ENCODE data around the gene GLOD4. TPM values are rescaled to one million over a fixed set of nuclear protein-coding genes. Genes with fewer than 3 reads are reported as not detected.

The GLOD4 gene
- total and polyA plus RNA-seq, 10 of the 15 experiments (the other 5 are each of a cell fraction or from before 2014, with no cell fraction given) = 40.8 to 107 (median 81.2) TPM

GRCh38 chr17:732067-732901 is 49.8 kb downstream of the GLOD4 start, which contains the start of gene TLCD3A (continued):
- TF ChIP-seq IKZF1 (conservative IDR thresholded peaks at IDR 0.05) (peak; percentile 55), EGR1 (IDR thresholded peaks at IDR 0.05; ENCODE audit: borderline replicate concordance in 1 of 2, low read depth in 2 of 2, low read length in 2 of 2) (peak in 1 of 2 experiments; percentile 82; a peak in 2 of 3 replicates), MLLT1 (IDR thresholded peaks at IDR 0.05) (no peak), JUND (IDR thresholded peaks at IDR 0.05; ENCODE audit: low read depth, low read length) (no peak), RUNX3 (IDR thresholded peaks at IDR 0.05; ENCODE audit: low read length) (no peak), DPF2 (IDR thresholded peaks at IDR 0.05) (peak; percentile 25; the same call in 1 of the 2 replicates), CUX1 (IDR thresholded peaks at IDR 0.05; ENCODE audit: insufficient replicate concordance, low read depth, low read length) (no peak), GATAD2B (conservative IDR thresholded peaks at IDR 0.05; ENCODE audit: low read depth) (peak; percentile 83), EED (IDR thresholded peaks at IDR 0.05; ENCODE audit: low read depth) (0 out of 2 replicates have a peak, but pooled peaks have one; percentile 5), ELK1 (IDR thresholded peaks at IDR 0.05; ENCODE audit: low read depth, low read length) (no peak), MTA2 (IDR thresholded peaks at IDR 0.05; ENCODE audit: low read depth) (no peak), NR2F1 (conservative IDR thresholded peaks at IDR 0.05) (0 out of 2 replicates have a peak, but pooled peaks have one; percentile 13), SREBF2 (IDR thresholded peaks at IDR 0.05; ENCODE audit: low read length) (no peak)

Data from GM12878 (cell line).